Stimulated activated CD8-positive, alpha-beta memory T cell treated with anti-CD3 and anti-CD28 coated beads, Interleukin-4, amount 100 ng/mL, for 24 hours (primary cell): ENCODE results near the gene ASB3.
A peak's percentile ranks its signal among the peaks of the same experiment; 100 is the strongest.
"Not testable (repeated sequence)": the region's sequence is repeated elsewhere in the genome, so short reads cannot be mapped to it uniquely, and the experiment has no call there.

Experiments used
- DNase-seq: peaks from one replicate; pipeline ENCODE4 v3.0.0-alpha.2; 2020; ENCODE audit warnings: low read depth

Gene ASB3

GRCh38 chr2:53785366-53785765, 1.4 kb downstream of the ASB3 start:
- no peak for DNase-seq

- no peak for DNase-seq
These were observed 2.3 kb downstream of the ASB3 start for GRCh38 chr2:53784436-53784835.

- DNase-seq: no peak
These were observed 4.1 kb downstream of the ASB3 start for GRCh38 chr2:53782676-53783075.

GRCh38 chr2:53780056-53780455, 6.7 kb downstream of the ASB3 start:
- DNase-seq: no peak

- no peak for DNase-seq
These were observed 8.1 kb downstream of the ASB3 start for GRCh38 chr2:53778536-53779162.

- DNase-seq: no peak
These were observed 9.6 kb downstream of the ASB3 start for GRCh38 chr2:53777134-53777533.

- no peak for DNase-seq
These were observed 16.5 kb downstream of the ASB3 start for GRCh38 chr2:53770264-53770663.

GRCh38 chr2:53769318-53769945, 17.3 kb downstream of the ASB3 start:
- DNase-seq: no peak

- DNase-seq: no peak
These were observed 18.6 kb downstream of the ASB3 start for GRCh38 chr2:53768242-53768542.

- peak; percentile 80 for DNase-seq
These were observed 19.1 kb downstream of the ASB3 start, which contains the start of gene CHAC2 for GRCh38 chr2:53767405-53768241. TSS of gene CHAC2 (plus strand) at chr2:53767804. CDS start at chr2:53767887, 83 bp downstream.

- DNase-seq: no peak
These were observed 21.0 kb downstream of the ASB3 start for GRCh38 chr2:53765767-53766166.

GRCh38 chr2:53757206-53757605, 29.5 kb downstream of the ASB3 start:
- DNase-seq: not testable (repeated sequence)

GRCh38 chr2:53756644-53757043, 30.1 kb downstream of the ASB3 start:
- no peak for DNase-seq

GRCh38 chr2:53755121-53755520, 31.6 kb downstream of the ASB3 start:
- no peak for DNase-seq

GRCh38 chr2:53753041-53753440, 33.7 kb downstream of the ASB3 start:
- DNase-seq: no peak

GRCh38 chr2:53752385-53752784, 34.4 kb downstream of the ASB3 start:
- no peak for DNase-seq

- DNase-seq: no peak
These were observed 35.0 kb downstream of the ASB3 start for GRCh38 chr2:53751728-53752127.

GRCh38 chr2:53750041-53750768, 36.5 kb downstream of the ASB3 start:
- no peak for DNase-seq

- DNase-seq: no peak
These were observed 42.2 kb downstream of the ASB3 start for GRCh38 chr2:53744395-53745065.

GRCh38 chr2:53740170-53740569, 46.6 kb downstream of the ASB3 start:
- no peak for DNase-seq

GRCh38 chr2:53739032-53739431, 47.7 kb downstream of the ASB3 start:
- DNase-seq: no peak

- DNase-seq: no peak
These were observed 49.7 kb downstream of the ASB3 start for GRCh38 chr2:53737091-53737490.
